Endothelial cell of umbilical vein (primary cell): ENCODE data around the gene GAPVD1. TPM values are rescaled to one million over a fixed set of nuclear protein-coding genes. Genes with fewer than 3 reads are reported as not detected.

Experiments
- BruUV-seq: library from RNA; stranded (reverse); fragments of 400-500 nt; replicated peaks from 2 replicates; lab custom pipeline; 2021; lab: Mats Ljungman, UMichigan
- CTCF ChIA-PET: fragments of 300-600, 350-600 bp; sonication (Branson Sonifier 250); formaldehyde crosslinking; loops from one replicate; lab custom pipeline; 2021; ENCODE audit warnings: antibody characterized with exemption, inconsistent platforms; lab: Charles Lee
- POLR2A ChIA-PET: fragments of 300-600, 350-600 bp; sonication (Branson Sonifier 250); formaldehyde crosslinking; loops from one replicate; lab custom pipeline; 2021; ENCODE audit warnings: antibody characterized with exemption, inconsistent platforms; lab: Charles Lee
- DNase-seq: peaks from one replicate; pipeline ENCODE4 v3.0.0-alpha.2; 2011; ENCODE audit warnings: low read depth, low spot score
- FAIRE-seq: peaks from 2 replicates; lab custom pipeline; 2011; peaks lifted over from hg19 to GRCh38; lab: Jason Lieb, UNC
- H2AFZ ChIP-seq: 2 replicates; pipeline ENCODE4 v1.6.0; 2012; ENCODE audit warnings: low read depth, low read length, control low read depth, inconsistent platforms
- H3K27ac ChIP-seq: 2 replicates; pipeline ENCODE4 v1.5.1; 2011; ENCODE audit warnings: low read depth, mild to moderate bottlenecking, control low read depth, low read length, moderate library complexity; ENCODE audit not compliant: insufficient read depth
- H3K27me3 ChIP-seq, 2 experiments: 2 replicates each; pipeline versions ENCODE4 v1.6.0 to v1.6.1; 2011; ENCODE audit warnings: low read length in 2 of 2, mixed read lengths in 1 of 2; ENCODE audit not compliant: control insufficient read depth in 2 of 2, insufficient read depth in 2 of 2
- H3K36me3 ChIP-seq, 2 experiments: 2 replicates in 1 of 2; 3 replicates in 1 of 2; pipeline ENCODE4 v1.5.1; 2011; ENCODE audit warnings: low read length in 2 of 2, mild to moderate bottlenecking in 1 of 2, moderate library complexity in 1 of 2; ENCODE audit not compliant: control insufficient read depth in 2 of 2, insufficient read depth in 2 of 2; ENCODE audit errors: extremely low read depth in 1 of 2
- H3K4me1 ChIP-seq: 3 replicates; pipeline ENCODE4 v1.5.1; 2011; ENCODE audit warnings: mild to moderate bottlenecking, low read length; ENCODE audit not compliant: control insufficient read depth, insufficient read depth; ENCODE audit errors: extremely low read depth
- H3K4me2 ChIP-seq: 2 replicates; pipeline ENCODE4 v1.6.1; 2011; ENCODE audit warnings: low read length, control low read depth, mixed read lengths; ENCODE audit not compliant: insufficient read depth
- H3K4me3 ChIP-seq, 3 experiments: fragments of 200-600 bp in 1 of 3; sonication (generic), shearing (Covaris generic) in 1 of 3; replicated peaks in 1 of 3; 2 replicates each; pipeline ENCODE4 v1.5.1; 2011 to 2016; ENCODE audit warnings: control low read depth in 3 of 3, low read length in 3 of 3, mild to moderate bottlenecking in 2 of 3, inconsistent platforms in 1 of 3, low read depth in 1 of 3, moderate library complexity in 1 of 3; ENCODE audit not compliant: insufficient read depth in 1 of 3
- H3K79me2 ChIP-seq: 2 replicates; pipeline ENCODE4 v1.6.0; 2012; ENCODE audit warnings: low read length, inconsistent platforms; ENCODE audit not compliant: control insufficient read depth, insufficient read depth
- H3K9ac ChIP-seq: replicated peaks from 2 replicates; pipeline ENCODE3; 2011; ENCODE audit warnings: low read length, control low read depth; ENCODE audit not compliant: insufficient read depth; ENCODE audit errors: extremely low read depth
- H3K9me1 ChIP-seq: replicated peaks from 3 replicates; pipeline ENCODE4 v1.6.0; 2011; ENCODE audit warnings: mild to moderate bottlenecking, low read length; ENCODE audit not compliant: control insufficient read depth, insufficient read depth; ENCODE audit errors: extremely low read depth
- H3K9me3 ChIP-seq: replicated peaks from 2 replicates; pipeline ENCODE4 v1.5.1; 2012; ENCODE audit warnings: low read length, inconsistent platforms; ENCODE audit not compliant: control insufficient read depth, insufficient read depth
- H4K20me1 ChIP-seq: replicated peaks from 2 replicates; pipeline ENCODE3; 2011; ENCODE audit warnings: mild to moderate bottlenecking, low read length; ENCODE audit not compliant: control insufficient read depth, insufficient read depth; ENCODE audit errors: extremely low read depth
- CTCF ChIP-seq, 2 donors: IDR thresholded peaks; 1 replicate in 1 of 2; 2 replicates in 1 of 2; pipeline ENCODE4 v1.5.1; 2011; ENCODE audit warnings: low read length in 2 of 2, mild to moderate bottlenecking in 2 of 2, moderate library complexity in 2 of 2, control low read depth in 1 of 2, inconsistent platforms in 1 of 2, low read depth in 1 of 2; ENCODE audit not compliant: insufficient read depth in 1 of 2; ENCODE audit errors: extremely low read depth in 1 of 2
- EZH2 ChIP-seq: IDR thresholded peaks from 2 replicates; pipeline ENCODE4 v1.6.1; 2012; ENCODE audit warnings: borderline replicate concordance, low read depth, mild to moderate bottlenecking, moderate library complexity, low read length, inconsistent platforms; ENCODE audit not compliant: severe bottlenecking
- FOS ChIP-seq: IDR thresholded peaks from 2 replicates; pipeline ENCODE4 v1.6.1; 2011; ENCODE audit warnings: mild to moderate bottlenecking, low read length, moderate library complexity, borderline replicate concordance; ENCODE audit not compliant: insufficient read depth
- GATA2 ChIP-seq: IDR thresholded peaks from 2 replicates; pipeline ENCODE4 v1.7.0; 2011; ENCODE audit warnings: low read depth, mild to moderate bottlenecking, moderate library complexity, mixed read lengths, low read length; ENCODE audit not compliant: insufficient read length, insufficient read depth
- JUN ChIP-seq: IDR thresholded peaks from 2 replicates; pipeline ENCODE4 v1.6.1; 2011; ENCODE audit warnings: borderline replicate concordance, low read depth; ENCODE audit not compliant: insufficient read length, insufficient read depth
- MAX ChIP-seq: IDR thresholded peaks from 2 replicates; pipeline ENCODE4 v1.6.1; 2011; ENCODE audit not compliant: insufficient read depth, insufficient read length
- MYC ChIP-seq: IDR thresholded peaks from one replicate; pipeline ENCODE4 v1.6.1; 2011; ENCODE audit warnings: mild to moderate bottlenecking, low read depth, low read length
- POLR2AphosphoS5 ChIP-seq: IDR thresholded peaks from 2 replicates; pipeline ENCODE4 v1.6.1; 2012; ENCODE audit warnings: low read depth, mild to moderate bottlenecking, control low read depth, low read length, moderate library complexity; ENCODE audit not compliant: insufficient read depth
- dilution Hi-C: fragments of 300-500 bp; cut with MboI; formaldehyde crosslinking; loops from one replicate; pipeline ENCODE4 v1.15.0; 2019; ENCODE audit warnings: low sequenced_read_pairs; ENCODE audit not compliant: extremely low pct_ligation_motif_present
- intact Hi-C: fragments of 100-400 bp; cut with micrococcal nuclease; formaldehyde crosslinking; loops from one replicate; pipeline ENCODE4 v1.10.0; 2022
- polyA plus RNA-seq, 4 experiments: library from polyadenylated mRNA; depleted of rRNA in 3 of 4; stranded (reverse) in 3 of 4; unstranded in 1 of 4; fragments of >200 nt; gene quantifications; 2 replicates each; pipeline versions ENCODE4 v1.2.1 to v1.2.3, GENCODE V29; 2011 to 2012; ENCODE audit warnings: missing spikeins in 1 of 4
- total RNA-seq: library from RNA; stranded (reverse); gene quantifications from 2 replicates; pipeline ENCODE4 v1.2.3, GENCODE V29; 2021

Gene GAPVD1
- total and polyA plus RNA-seq, 2 donors (not counting 3 experiments of a cell fraction or from before 2014, with no cell fraction given) = 10.7 to 53.2 TPM

- no TSS peak for BruUV-seq
- no peak overlapping the region for H2AFZ ChIP-seq
- TF ChIP-seq CTCF (IDR thresholded peaks at IDR 0.05; ENCODE audit: extremely low read depth in 1 of 2, insufficient read depth in 1 of 2, low read depth in 1 of 2, low read length in 2 of 2) = no peak
- no peak for TF ChIP-seq EZH2
- no peak for TF ChIP-seq MAX
- TF ChIP-seq FOS = no peak
- no peak for TF ChIP-seq JUN
- TF ChIP-seq GATA2 = no peak
- no peak for TF ChIP-seq POLR2AphosphoS5
- no peak for TF ChIP-seq MYC
Measured at GRCh38 chr9:125214186-125214585, 47.4 kb upstream of the GAPVD1 start.

More at GRCh38 chr9:125214186-125214585, 47.4 kb upstream of the GAPVD1 start:
- Histone ChIP-seq H3K27ac (no peak overlapping the region), H3K4me1 (no peaks in the 10 kb centered on the region), H3K4me3 (no peak overlapping the region), H3K36me3 (no peaks in the 10 kb centered on the region), H3K27me3 (no peaks in the 10 kb centered on the region), H4K20me1 (no peaks in the 10 kb centered on the region), H3K9me1 (no peaks in the 10 kb centered on the region), H3K4me2 (no peak overlapping the region), H3K79me2 (no peaks in the 10 kb centered on the region), H3K9ac (no peak overlapping the region), H3K9me3 (no peaks in the 10 kb centered on the region)
- dilution Hi-C loops = no loop called here
- CTCF ChIA-PET = no interaction called here
- intact Hi-C loops = no loop called here
- POLR2A ChIA-PET = no interaction called here
- peak; percentile 18 for FAIRE-seq
- no peak for DNase-seq
